ENCODE measurements around the gene GPD1L.

The GPD1L gene

DNA sequence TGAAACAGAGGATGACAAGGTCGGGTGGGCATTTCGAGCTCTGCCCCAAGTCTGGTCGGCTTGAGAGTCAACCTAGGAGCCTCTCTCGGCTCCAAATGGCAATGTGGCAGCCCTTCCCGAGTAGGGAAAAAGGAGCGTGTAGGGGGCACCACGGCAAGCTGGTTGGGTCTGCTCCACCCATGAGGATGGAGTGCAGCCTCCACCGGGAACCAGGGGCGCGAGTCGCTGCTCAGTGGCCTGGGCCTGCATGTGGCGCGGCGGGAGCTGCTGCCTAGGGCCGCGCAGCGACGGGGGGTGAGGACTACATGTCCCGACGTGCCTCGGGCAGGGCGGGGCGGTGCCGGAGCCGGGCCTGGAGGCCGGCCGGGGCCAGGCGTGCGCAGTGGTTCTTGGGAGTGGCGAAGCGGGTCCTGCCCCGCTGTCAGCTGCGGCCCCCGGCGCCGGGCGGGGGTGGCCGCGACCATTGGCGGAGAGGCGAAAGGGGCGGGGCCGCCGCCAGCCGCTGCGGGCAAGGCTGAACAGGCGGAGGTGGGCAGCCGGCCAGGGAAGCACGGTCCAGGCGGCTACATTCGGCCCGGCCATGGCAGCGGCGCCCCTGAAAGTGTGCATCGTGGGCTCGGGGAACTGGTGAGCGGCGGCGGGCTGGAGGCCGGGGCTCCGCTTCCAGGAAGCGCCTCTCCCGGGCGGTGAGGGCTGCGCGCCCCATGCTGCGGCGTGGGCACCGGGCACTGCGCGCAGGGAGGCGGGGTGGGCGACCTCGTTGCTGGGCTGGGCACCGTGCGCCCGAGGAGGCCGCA, at the start of gene GPD1L:
Gene GPD1L (plus strand): TSS at position 489 of the 797 bp plus-strand sequence. CDS start 92 bp downstream, at position 581.
- ChIA-PET POLR2A (no interaction called here), CTCF (interaction anchor here (0.6 kb wide), 1 partner anchor 38 kb away, joined by 4 read pairs; no protein-coding TSS in a partner anchor)
- Histone ChIP-seq H3K4me3 (ENCODE audit: low read depth, low read length) (peak within 1 kb of the TSS; percentile 77), H3K4me1 (ENCODE audit: control insufficient read depth, insufficient read depth, low read length) (no peaks in the 10 kb centered on the region), H3K36me3 (ENCODE audit: control insufficient read depth in 2 of 2, insufficient read depth in 1 of 2, low read length in 2 of 2) (no peaks in the 10 kb centered on the region), H3K27ac (ENCODE audit: extremely low read depth, low read depth, low read length) (peak within 1 kb of the TSS; percentile 43; the same call in 1 of the 2 replicates), H3K9me3 (ENCODE audit: control insufficient read depth, insufficient read depth, low read depth, low read length) (no peaks in the 10 kb centered on the region)
- TF ChIP-seq ZSCAN16 (tag by site-specific recombination; IDR thresholded peaks at IDR 0.05): no peak
- TF ChIP-seq SP2 (tag by site-specific recombination; IDR thresholded peaks at IDR 0.05): peak; percentile 39
- no peak for TF ChIP-seq ZNF354C (tag by site-specific recombination; IDR thresholded peaks at IDR 0.05; ENCODE audit: borderline replicate concordance, low read depth)
- TF ChIP-seq, protein P1, sequence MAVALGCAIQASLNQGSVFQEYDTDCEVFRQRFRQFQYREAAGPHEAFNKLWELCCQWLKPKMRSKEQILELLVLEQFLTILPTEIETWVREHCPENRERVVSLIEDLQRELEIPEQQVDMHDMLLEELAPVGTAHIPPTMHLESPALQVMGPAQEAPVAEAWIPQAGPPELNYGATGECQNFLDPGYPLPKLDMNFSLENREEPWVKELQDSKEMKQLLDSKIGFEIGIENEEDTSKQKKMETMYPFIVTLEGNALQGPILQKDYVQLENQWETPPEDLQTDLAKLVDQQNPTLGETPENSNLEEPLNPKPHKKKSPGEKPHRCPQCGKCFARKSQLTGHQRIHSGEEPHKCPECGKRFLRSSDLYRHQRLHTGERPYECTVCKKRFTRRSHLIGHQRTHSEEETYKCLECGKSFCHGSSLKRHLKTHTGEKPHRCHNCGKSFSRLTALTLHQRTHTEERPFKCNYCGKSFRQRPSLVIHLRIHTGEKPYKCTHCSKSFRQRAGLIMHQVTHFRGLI (tag by site-specific recombination; IDR thresholded peaks at IDR 0.05): peak; percentile 36; the same call in 1 of the 2 replicates
- no peak for TF ChIP-seq ZNF585B (tag by site-specific recombination; IDR thresholded peaks at IDR 0.05)
- peak; percentile 97 for TF ChIP-seq ZBTB8A (tag by site-specific recombination; IDR thresholded peaks at IDR 0.05)
- TF ChIP-seq HOXC10 (CRISPR knock-in tag; IDR thresholded peaks at IDR 0.05): no peak
- TF ChIP-seq GLI4 (tag by site-specific recombination; IDR thresholded peaks at IDR 0.05): no peak
- TF ChIP-seq ZFHX2 (tag by site-specific recombination; conservative IDR thresholded peaks at IDR 0.05): peak; percentile 57
- peak; percentile 65 for TF ChIP-seq KLF10 (tag by site-specific recombination; IDR thresholded peaks at IDR 0.05)
- TF ChIP-seq ZNF214 (tag by site-specific recombination; IDR thresholded peaks at IDR 0.05; ENCODE audit: borderline replicate concordance): no peak
- TF ChIP-seq ZNF677 (tag by site-specific recombination; IDR thresholded peaks at IDR 0.05): no peak
- TF ChIP-seq ZFP3 (tag by site-specific recombination; IDR thresholded peaks at IDR 0.05; ENCODE audit: low read depth): no peak
- no peak for TF ChIP-seq ZNF311 (tag by site-specific recombination; IDR thresholded peaks at IDR 0.05; ENCODE audit: borderline replicate concordance)
- TF ChIP-seq GLIS1 (tag by site-specific recombination; IDR thresholded peaks at IDR 0.05): peak; percentile 56; the same call in 1 of the 2 replicates
- TF ChIP-seq KLF16 (tag by site-specific recombination; IDR thresholded peaks at IDR 0.05): no peak
- TF ChIP-seq RBAK (tag by site-specific recombination; IDR thresholded peaks at IDR 0.05): no peak
- TF ChIP-seq KLF9 (tag by site-specific recombination; IDR thresholded peaks at IDR 0.05; ENCODE audit: low read depth): peak; percentile 47; the same call in 1 of the 2 replicates
- peak; percentile 42; the same call in 1 of the 2 replicates for TF ChIP-seq ZBTB17 (tag by site-specific recombination; IDR thresholded peaks at IDR 0.05)
- no peak for TF ChIP-seq ZNF350 (tag by site-specific recombination; IDR thresholded peaks at IDR 0.05)
- TF ChIP-seq, protein P2, sequence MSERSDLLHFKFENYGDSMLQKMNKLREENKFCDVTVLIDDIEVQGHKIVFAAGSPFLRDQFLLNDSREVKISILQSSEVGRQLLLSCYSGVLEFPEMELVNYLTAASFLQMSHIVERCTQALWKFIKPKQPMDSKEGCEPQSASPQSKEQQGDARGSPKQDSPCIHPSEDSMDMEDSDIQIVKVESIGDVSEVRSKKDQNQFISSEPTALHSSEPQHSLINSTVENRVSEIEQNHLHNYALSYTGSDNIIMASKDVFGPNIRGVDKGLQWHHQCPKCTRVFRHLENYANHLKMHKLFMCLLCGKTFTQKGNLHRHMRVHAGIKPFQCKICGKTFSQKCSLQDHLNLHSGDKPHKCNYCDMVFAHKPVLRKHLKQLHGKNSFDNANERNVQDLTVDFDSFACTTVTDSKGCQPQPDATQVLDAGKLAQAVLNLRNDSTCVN (tag by site-specific recombination; optimal IDR thresholded peaks at IDR 0.05): peak; percentile 79
- TF ChIP-seq YY1 (tag by site-specific recombination; IDR thresholded peaks at IDR 0.05): 0 out of 2 replicates have a peak, but pooled peaks have one; percentile 18
- peak; percentile 54; the same call in 1 of the 2 replicates for TF ChIP-seq GLIS2 (tag by site-specific recombination; IDR thresholded peaks at IDR 0.05)
- TF ChIP-seq, protein P3, sequence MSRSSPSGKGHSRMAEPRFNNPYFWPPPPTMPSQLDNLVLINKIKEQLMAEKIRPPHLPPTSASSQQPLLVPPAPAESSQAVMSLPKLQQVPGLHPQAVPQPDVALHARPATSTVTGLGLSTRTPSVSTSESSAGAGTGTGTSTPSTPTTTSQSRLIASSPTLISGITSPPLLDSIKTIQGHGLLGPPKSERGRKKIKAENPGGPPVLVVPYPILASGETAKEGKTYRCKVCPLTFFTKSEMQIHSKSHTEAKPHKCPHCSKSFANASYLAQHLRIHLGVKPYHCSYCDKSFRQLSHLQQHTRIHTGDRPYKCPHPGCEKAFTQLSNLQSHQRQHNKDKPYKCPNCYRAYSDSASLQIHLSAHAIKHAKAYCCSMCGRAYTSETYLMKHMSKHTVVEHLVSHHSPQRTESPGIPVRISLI (tag by site-specific recombination; IDR thresholded peaks at IDR 0.05): no peak
- TF ChIP-seq, protein P4, sequence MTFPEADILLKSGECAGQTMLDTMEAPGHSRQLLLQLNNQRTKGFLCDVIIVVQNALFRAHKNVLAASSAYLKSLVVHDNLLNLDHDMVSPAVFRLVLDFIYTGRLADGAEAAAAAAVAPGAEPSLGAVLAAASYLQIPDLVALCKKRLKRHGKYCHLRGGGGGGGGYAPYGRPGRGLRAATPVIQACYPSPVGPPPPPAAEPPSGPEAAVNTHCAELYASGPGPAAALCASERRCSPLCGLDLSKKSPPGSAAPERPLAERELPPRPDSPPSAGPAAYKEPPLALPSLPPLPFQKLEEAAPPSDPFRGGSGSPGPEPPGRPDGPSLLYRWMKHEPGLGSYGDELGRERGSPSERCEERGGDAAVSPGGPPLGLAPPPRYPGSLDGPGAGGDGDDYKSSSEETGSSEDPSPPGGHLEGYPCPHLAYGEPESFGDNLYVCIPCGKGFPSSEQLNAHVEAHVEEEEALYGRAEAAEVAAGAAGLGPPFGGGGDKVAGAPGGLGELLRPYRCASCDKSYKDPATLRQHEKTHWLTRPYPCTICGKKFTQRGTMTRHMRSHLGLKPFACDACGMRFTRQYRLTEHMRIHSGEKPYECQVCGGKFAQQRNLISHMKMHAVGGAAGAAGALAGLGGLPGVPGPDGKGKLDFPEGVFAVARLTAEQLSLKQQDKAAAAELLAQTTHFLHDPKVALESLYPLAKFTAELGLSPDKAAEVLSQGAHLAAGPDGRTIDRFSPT (tag by site-specific recombination; IDR thresholded peaks at IDR 0.05): peak; percentile 83
- TF ChIP-seq ZNF239 (tag by site-specific recombination; IDR thresholded peaks at IDR 0.05): no peak
- TF ChIP-seq ZNF423 (tag by site-specific recombination; IDR thresholded peaks at IDR 0.05): no peak
- TF ChIP-seq ZIC2 (tag by site-specific recombination; IDR thresholded peaks at IDR 0.05): peak; percentile 77
- TF ChIP-seq, protein P5, sequence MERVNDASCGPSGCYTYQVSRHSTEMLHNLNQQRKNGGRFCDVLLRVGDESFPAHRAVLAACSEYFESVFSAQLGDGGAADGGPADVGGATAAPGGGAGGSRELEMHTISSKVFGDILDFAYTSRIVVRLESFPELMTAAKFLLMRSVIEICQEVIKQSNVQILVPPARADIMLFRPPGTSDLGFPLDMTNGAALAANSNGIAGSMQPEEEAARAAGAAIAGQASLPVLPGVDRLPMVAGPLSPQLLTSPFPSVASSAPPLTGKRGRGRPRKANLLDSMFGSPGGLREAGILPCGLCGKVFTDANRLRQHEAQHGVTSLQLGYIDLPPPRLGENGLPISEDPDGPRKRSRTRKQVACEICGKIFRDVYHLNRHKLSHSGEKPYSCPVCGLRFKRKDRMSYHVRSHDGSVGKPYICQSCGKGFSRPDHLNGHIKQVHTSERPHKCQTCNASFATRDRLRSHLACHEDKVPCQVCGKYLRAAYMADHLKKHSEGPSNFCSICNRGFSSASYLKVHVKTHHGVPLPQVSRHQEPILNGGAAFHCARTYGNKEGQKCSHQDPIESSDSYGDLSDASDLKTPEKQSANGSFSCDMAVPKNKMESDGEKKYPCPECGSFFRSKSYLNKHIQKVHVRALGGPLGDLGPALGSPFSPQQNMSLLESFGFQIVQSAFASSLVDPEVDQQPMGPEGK (tag by site-specific recombination; IDR thresholded peaks at IDR 0.05): no peak
- no peak for TF ChIP-seq MEIS1 (CRISPR knock-in tag; IDR thresholded peaks at IDR 0.05; ENCODE audit: borderline replicate concordance)
- TF ChIP-seq ZNF501 (tag by site-specific recombination; IDR thresholded peaks at IDR 0.05): no peak
